Measurements from ENCODE around the gene PRELID3B. TPM values are rescaled to one million over a fixed set of nuclear protein-coding genes. Genes with fewer than 3 reads are reported as not detected.

Gene PRELID3B
- total and polyA plus RNA-seq, 2 of the 13 experiments (the other 11 are each of a cell fraction or from before 2014, with no cell fraction given): 23.3 to 42.6 TPM

DNA sequence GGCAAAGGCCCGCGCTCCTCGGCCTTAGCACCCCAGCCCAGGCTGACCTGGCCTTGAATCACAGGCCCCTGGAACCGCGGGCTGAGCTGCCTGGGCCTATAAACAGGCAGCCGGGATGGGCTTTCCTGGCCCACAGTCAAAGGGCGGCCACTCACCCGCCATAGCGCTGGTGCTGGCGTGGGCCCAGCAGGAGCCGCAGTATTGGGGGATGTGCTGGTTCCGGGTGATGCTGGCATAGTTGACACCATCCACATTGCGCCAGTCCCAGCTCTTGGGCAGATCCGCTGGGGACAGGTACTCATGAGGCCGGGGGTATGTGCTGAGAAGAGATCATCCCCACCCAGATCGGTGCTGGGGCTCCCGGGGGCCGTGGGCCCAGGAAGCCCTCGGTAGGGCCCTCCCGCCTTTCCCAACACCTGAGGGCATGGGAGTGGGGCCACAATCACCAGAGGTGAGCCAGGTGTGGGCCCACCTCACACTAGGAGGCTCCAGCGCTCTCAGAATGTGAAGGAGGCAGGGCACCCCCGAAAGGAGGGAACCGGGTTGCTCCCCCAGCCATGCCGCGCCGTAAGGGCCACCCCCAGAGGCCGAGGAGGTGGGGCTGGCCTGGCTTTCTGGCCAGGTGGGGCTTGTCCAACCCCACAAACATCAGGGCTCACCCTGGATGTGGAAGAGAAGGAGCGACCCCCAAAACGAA, 36.3 kb downstream of the PRELID3B start (continued):
- TF ChIP-seq FOXM1 (CRISPR knock-in tag; IDR thresholded peaks at IDR 0.05) (no peak), SP4 (CRISPR knock-in tag; IDR thresholded peaks at IDR 0.05) (no peak), TCF7 (IDR thresholded peaks at IDR 0.05; ENCODE audit: low read depth) (no peak), NKX3-1 (CRISPR knock-in tag; IDR thresholded peaks at IDR 0.05) (no peak), EEA1 (CRISPR knock-in tag; IDR thresholded peaks at IDR 0.05; ENCODE audit: borderline replicate concordance) (no peak), ZNF552 (CRISPR knock-in tag; IDR thresholded peaks at IDR 0.05; ENCODE audit: borderline replicate concordance) (0 out of 2 replicates have a peak, but pooled peaks have one; percentile 47), RFXANK (CRISPR knock-in tag; IDR thresholded peaks at IDR 0.05) (no peak), ZNF558 (CRISPR knock-in tag; IDR thresholded peaks at IDR 0.05; ENCODE audit: borderline replicate concordance) (peak; percentile 11; the same call in 1 of the 2 replicates), KDM5B (CRISPR knock-in tag; IDR thresholded peaks at IDR 0.05; ENCODE audit: borderline replicate concordance) (no peak), ZNF878 (CRISPR knock-in tag; IDR thresholded peaks at IDR 0.05) (no peak), CHD4 (IDR thresholded peaks at IDR 0.05; ENCODE audit: borderline replicate concordance, low read length) (no peak), GATA4 (IDR thresholded peaks at IDR 0.05; ENCODE audit: borderline replicate concordance, low read depth) (0 out of 2 replicates have a peak, but pooled peaks have one; percentile 28), SNAPC2 (CRISPR knock-in tag; IDR thresholded peaks at IDR 0.05) (no peak), ZNF772 (CRISPR knock-in tag; IDR thresholded peaks at IDR 0.05) (no peak), ZNF549 (CRISPR knock-in tag; IDR thresholded peaks at IDR 0.05) (no peak), ZNF17 (CRISPR knock-in tag; IDR thresholded peaks at IDR 0.05) (no peak), ZNF547 (CRISPR knock-in tag; IDR thresholded peaks at IDR 0.05) (no peak), ZNF891 (CRISPR knock-in tag; IDR thresholded peaks at IDR 0.05) (no peak), U2AF2 (IDR thresholded peaks at IDR 0.05; ENCODE audit: low read depth, low read length) (no peak)
- TF ChIP-seq, protein P1, sequence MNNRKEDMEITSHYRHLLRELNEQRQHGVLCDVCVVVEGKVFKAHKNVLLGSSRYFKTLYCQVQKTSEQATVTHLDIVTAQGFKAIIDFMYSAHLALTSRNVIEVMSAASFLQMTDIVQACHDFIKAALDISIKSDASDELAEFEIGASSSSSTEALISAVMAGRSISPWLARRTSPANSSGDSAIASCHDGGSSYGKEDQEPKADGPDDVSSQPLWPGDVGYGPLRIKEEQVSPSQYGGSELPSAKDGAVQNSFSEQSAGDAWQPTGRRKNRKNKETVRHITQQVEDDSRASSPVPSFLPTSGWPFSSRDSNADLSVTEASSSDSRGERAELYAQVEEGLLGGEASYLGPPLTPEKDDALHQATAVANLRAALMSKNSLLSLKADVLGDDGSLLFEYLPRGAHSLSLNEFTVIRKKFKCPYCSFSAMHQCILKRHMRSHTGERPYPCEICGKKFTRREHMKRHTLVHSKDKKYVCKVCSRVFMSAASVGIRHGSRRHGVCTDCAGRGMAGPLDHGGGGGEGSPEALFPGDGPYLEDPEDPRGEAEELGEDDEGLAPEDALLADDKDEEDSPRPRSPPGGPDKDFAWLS (CRISPR knock-in tag; IDR thresholded peaks at IDR 0.05; ENCODE audit: borderline replicate concordance): no peak
- TF ChIP-seq, protein P2, sequence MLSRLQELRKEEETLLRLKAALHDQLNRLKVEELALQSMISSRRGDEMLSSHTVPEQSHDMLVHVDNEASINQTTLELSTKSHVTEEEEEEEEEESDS (CRISPR knock-in tag; IDR thresholded peaks at IDR 0.05; ENCODE audit: borderline replicate concordance): no peak
- TF ChIP-seq, protein P3, sequence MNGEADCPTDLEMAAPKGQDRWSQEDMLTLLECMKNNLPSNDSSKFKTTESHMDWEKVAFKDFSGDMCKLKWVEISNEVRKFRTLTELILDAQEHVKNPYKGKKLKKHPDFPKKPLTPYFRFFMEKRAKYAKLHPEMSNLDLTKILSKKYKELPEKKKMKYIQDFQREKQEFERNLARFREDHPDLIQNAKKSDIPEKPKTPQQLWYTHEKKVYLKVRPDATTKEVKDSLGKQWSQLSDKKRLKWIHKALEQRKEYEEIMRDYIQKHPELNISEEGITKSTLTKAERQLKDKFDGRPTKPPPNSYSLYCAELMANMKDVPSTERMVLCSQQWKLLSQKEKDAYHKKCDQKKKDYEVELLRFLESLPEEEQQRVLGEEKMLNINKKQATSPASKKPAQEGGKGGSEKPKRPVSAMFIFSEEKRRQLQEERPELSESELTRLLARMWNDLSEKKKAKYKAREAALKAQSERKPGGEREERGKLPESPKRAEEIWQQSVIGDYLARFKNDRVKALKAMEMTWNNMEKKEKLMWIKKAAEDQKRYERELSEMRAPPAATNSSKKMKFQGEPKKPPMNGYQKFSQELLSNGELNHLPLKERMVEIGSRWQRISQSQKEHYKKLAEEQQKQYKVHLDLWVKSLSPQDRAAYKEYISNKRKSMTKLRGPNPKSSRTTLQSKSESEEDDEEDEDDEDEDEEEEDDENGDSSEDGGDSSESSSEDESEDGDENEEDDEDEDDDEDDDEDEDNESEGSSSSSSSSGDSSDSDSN (CRISPR knock-in tag; IDR thresholded peaks at IDR 0.05): peak; percentile 46
- TF ChIP-seq, protein P4, sequence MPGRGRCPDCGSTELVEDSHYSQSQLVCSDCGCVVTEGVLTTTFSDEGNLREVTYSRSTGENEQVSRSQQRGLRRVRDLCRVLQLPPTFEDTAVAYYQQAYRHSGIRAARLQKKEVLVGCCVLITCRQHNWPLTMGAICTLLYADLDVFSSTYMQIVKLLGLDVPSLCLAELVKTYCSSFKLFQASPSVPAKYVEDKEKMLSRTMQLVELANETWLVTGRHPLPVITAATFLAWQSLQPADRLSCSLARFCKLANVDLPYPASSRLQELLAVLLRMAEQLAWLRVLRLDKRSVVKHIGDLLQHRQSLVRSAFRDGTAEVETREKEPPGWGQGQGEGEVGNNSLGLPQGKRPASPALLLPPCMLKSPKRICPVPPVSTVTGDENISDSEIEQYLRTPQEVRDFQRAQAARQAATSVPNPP (CRISPR knock-in tag; IDR thresholded peaks at IDR 0.05): no peak
- TF ChIP-seq, protein P5, sequence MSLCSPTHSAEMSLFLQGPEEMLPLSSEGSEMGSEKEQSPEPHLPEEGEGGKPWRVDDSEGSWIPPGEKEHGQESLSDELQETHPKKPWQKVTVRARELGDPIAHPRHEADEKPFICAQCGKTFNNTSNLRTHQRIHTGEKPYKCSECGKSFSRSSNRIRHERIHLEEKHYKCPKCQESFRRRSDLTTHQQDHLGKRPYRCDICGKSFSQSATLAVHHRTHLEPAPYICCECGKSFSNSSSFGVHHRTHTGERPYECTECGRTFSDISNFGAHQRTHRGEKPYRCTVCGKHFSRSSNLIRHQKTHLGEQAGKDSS (CRISPR knock-in tag; IDR thresholded peaks at IDR 0.05; ENCODE audit: borderline replicate concordance, low read depth): no peak

All from HepG2 (cell line).